ENCODE data around the gene EZR. TPM values are rescaled to one million over a fixed set of nuclear protein-coding genes. Genes with fewer than 3 reads are reported as not detected.

EZR gene
- total and polyA plus RNA-seq, 11 donors, result 114 to 541 (median 161) TPM

DNA sequence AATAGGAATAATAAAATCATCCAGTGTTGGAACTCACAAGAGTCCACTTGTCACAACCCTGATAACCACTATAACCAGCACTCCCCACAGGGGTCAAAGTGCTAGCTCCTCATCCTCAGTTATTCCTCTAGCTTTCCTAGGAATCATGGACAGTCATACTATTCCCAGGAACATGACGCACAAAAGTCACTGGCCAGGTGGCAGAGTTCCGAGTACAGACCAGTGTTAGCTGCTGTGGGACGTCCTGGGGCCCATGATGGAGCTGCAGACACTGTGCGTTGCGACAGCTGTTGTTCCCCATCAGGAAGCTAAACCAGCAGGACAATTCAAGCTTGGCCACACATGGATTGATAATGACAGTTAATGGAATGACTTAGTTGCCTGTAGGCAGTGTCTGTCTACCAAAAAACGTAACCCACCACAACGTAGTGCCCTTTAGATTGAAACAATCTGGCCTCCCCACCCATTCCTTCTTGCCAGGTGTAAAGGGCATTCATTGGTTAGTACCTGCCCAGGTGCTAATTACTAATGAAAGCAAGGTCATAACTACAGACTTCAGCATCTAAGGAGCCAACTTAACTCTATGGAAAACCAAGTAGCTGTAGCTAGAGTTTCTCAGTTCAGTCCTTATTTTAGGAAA lies 17.4 kb downstream of the EZR start:
- Histone ChIP-seq H3K27ac (peak overlapping the region; percentile 44 to 82 (median 70)), H3K4me1 (peaks cover 3 to 92% (median 65%) of the 10 kb centered on the region in 12 donors), H3K36me3 (peaks cover 0 to under 1% (median 0%) of the 10 kb centered on the region in 9 donors), H3K9me3 (no peaks in the 10 kb centered on the region), H3K4me3 (no peak overlapping the region), H3K27me3 (no peaks in the 10 kb centered on the region)
- WGBS, 4 donors, result 55 to 71% (median 67%) methylated on average over 7 of the region's 7 CpGs
- peak; percentile 90 to 94 (median 92) for ATAC-seq
- DNase-seq, result peak in 4 of 5 donors; percentile 71 to 89 (median 73)
- TF ChIP-seq POLR2A (IDR thresholded peaks at IDR 0.05), result no peak
- TF ChIP-seq, protein P1, sequence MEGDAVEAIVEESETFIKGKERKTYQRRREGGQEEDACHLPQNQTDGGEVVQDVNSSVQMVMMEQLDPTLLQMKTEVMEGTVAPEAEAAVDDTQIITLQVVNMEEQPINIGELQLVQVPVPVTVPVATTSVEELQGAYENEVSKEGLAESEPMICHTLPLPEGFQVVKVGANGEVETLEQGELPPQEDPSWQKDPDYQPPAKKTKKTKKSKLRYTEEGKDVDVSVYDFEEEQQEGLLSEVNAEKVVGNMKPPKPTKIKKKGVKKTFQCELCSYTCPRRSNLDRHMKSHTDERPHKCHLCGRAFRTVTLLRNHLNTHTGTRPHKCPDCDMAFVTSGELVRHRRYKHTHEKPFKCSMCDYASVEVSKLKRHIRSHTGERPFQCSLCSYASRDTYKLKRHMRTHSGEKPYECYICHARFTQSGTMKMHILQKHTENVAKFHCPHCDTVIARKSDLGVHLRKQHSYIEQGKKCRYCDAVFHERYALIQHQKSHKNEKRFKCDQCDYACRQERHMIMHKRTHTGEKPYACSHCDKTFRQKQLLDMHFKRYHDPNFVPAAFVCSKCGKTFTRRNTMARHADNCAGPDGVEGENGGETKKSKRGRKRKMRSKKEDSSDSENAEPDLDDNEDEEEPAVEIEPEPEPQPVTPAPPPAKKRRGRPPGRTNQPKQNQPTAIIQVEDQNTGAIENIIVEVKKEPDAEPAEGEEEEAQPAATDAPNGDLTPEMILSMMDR (IDR thresholded peaks at IDR 0.05), result no peak
- intact Hi-C loops (cut with DNase I), result no loop called here

- DNase-seq (no peak), ATAC-seq (peak in 3 of 4 donors; percentile 18 to 47 (median 29))
- TF ChIP-seq, protein P1 (IDR thresholded peaks at IDR 0.05), result peak in 4 of 12 donors; percentile 9 to 37 (median 24)
- TF ChIP-seq POLR2A (IDR thresholded peaks at IDR 0.05), result no peak
- Histone ChIP-seq H3K36me3 (no peaks in the 10 kb centered on the region), H3K4me3 (no peak overlapping the region), H3K4me1 (peaks cover 3 to 93% (median 61%) of the 10 kb centered on the region in 12 donors), H3K9me3 (no peaks in the 10 kb centered on the region), H3K27me3 (no peaks in the 10 kb centered on the region), H3K27ac (peak overlapping the region; percentile 1 to 77 (median 72))
- intact Hi-C loops (cut with DNase I), result loop anchor here in 3 of 10 donors (5.0 to 10.0 kb wide), 3 partner anchors 94 to 176 kb away; no protein-coding TSS in a partner anchor
- WGBS, 4 donors, result 30 to 39% (median 38%) methylated on average over 10 to 11 of the region's 11 CpGs
Observed at GRCh38 chr6:158799051-158799792, 19.9 kb downstream of the EZR start.

DNA sequence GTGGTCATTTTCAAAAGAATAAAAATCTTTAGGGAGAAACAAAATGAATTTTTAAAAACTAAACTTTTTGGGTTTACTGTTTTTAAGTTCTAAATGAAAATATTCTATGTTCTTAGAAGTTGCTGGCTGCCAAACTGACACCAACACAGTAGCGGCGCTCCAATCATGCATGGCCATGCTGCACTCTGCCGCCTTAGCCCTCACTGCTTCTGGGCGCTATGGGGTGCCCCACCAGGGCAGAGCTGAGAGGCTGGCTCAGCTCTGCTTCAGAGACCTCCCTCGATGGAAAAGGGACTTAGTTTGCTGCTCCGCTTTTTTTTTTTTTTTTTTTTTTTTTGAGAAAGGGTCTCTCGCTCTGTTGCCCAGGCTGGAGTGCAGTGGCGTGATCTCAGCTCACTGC lies 20.9 kb downstream of the EZR start:
- Histone ChIP-seq H3K36me3 (no peaks in the 10 kb centered on the region), H3K27me3 (no peaks in the 10 kb centered on the region), H3K9me3 (no peaks in the 10 kb centered on the region), H3K4me3 (no peak overlapping the region), H3K27ac (peak overlapping the region in 11 of 12 donors; percentile 23 to 77 (median 74)), H3K4me1 (peaks cover 3 to 91% (median 55%) of the 10 kb centered on the region in 12 donors)
- 83 to 91% (median 89%) methylated on average over 8 of the region's 8 CpGs for WGBS, 4 donors
- ATAC-seq, result no peak
- DNase-seq, result no peak
- TF ChIP-seq, protein P1 (IDR thresholded peaks at IDR 0.05), result no peak
- TF ChIP-seq POLR2A (IDR thresholded peaks at IDR 0.05), result no peak
- intact Hi-C loops (cut with DNase I), result loop anchor here in 3 of 10 donors (5.0 to 10.0 kb wide), 3 partner anchors 94 to 176 kb away; no protein-coding TSS in a partner anchor
